Psoas muscle (tissue), 8 donors: ENCODE data around the gene NARF. TPM values are rescaled to one million over a fixed set of nuclear protein-coding genes. Genes with fewer than 3 reads are reported as not detected.
A peak's percentile ranks its signal among the peaks of the same experiment; 100 is the strongest.

Source experiments
- ATAC-seq, 4 donors: fragments of 200-7000 bp; cut with Tn5 transposase; one replicate each; pipeline ENCODE4 v1.9.1; 2020; ENCODE audit warnings: moderate library complexity in 3 of 4, mild to moderate bottlenecking in 2 of 4
- DNase-seq, 2 donors: peaks; one replicate each; pipeline ENCODE4 v3.0.0-alpha.2; 2020
- H3K27ac ChIP-seq: fragments of 200-600 bp; one replicate; pipeline ENCODE4 v1.8.0; 2022
- H3K27me3 ChIP-seq, 3 donors: fragments of 200-600 bp in 1 of 3; one replicate each; pipeline versions ENCODE4 v1.6.1 to v1.8.0; 2013 to 2022; ENCODE audit warnings: low read length in 2 of 3, mild to moderate bottlenecking in 2 of 3, moderate library complexity in 1 of 3; ENCODE audit not compliant: insufficient read depth in 3 of 3
- H3K36me3 ChIP-seq, 2 donors: fragments of 200-600 bp in 1 of 2; one replicate each; pipeline versions ENCODE4 v1.6.1 to v1.8.0; 2013 to 2022; ENCODE audit warnings: low read depth in 1 of 2, mild to moderate bottlenecking in 1 of 2, moderate library complexity in 1 of 2; ENCODE audit not compliant: insufficient read depth in 1 of 2
- H3K4me1 ChIP-seq: fragments of 200-600 bp; one replicate; pipeline ENCODE4 v1.8.0; 2022
- H3K4me3 ChIP-seq: fragments of 200-600 bp; one replicate; pipeline ENCODE4 v1.8.0; 2022; ENCODE audit warnings: mild to moderate bottlenecking
- H3K9me3 ChIP-seq: fragments of 200-600 bp; one replicate; pipeline ENCODE4 v1.8.0; 2022
- WGBS, 3 donors: extraction: QIAGEN DNeasy Blood & Tissue Kit; methylation state at CpG; one replicate each; pipeline versions ENCODE4 v1.1.6 to v1.1.7; 2013; 5-methylcytosine and 5-hydroxymethylcytosine counted together
- intact Hi-C, 2 donors: fragments of 100-400 bp; cut with DNase I; formaldehyde crosslinking; loops; one replicate each; pipeline versions ENCODE4 v1.11.0 to v1.14.2; 2022
- polyA plus RNA-seq, 3 donors: library from polyadenylated mRNA; stranded (reverse); fragments of 200-250 nt; gene quantifications; one replicate each; pipeline ENCODE4 v1.2.3, GENCODE V29; 2013
- total RNA-seq, 4 donors: library from RNA; stranded (reverse); fragmentation: NEBNext Ultra II Directional in 2 of 4; extraction: Animal tissue kit (Norgen Biotek cat#: 25700) in 2 of 4; gene quantifications; one replicate each; pipeline versions ENCODE4 v1.2.1 to v1.2.4, GENCODE V29; 2021 to 2023
- TF ChIP-seq, protein P1 (sequence below): fragments of 200-600 bp; IDR thresholded peaks from one replicate; pipeline ENCODE4 v1.8.0; 2022; ENCODE audit warnings: antibody characterized with exemption
- donor health status: healthy with polysubstance abuse.
- donor health status: DM: no; HTN: no; CAD: no; lungs with moderate emphysema.
- donor health status: Bipolar disorder and iron deficiency.
- donor health status: healthy.
- donor health status: DM: yes; HTN: yes; CAD: no.
- donor health status: DM: no; HTN: no; CAD: no.
- donor health status: DM: no; HTN: no; CAD: no.
- donor health status: DM: yes; HTN: yes; CAD: no.

The NARF gene
- total and polyA plus RNA-seq, 7 donors = 32.8 to 129 (median 43.1) TPM

DNA sequence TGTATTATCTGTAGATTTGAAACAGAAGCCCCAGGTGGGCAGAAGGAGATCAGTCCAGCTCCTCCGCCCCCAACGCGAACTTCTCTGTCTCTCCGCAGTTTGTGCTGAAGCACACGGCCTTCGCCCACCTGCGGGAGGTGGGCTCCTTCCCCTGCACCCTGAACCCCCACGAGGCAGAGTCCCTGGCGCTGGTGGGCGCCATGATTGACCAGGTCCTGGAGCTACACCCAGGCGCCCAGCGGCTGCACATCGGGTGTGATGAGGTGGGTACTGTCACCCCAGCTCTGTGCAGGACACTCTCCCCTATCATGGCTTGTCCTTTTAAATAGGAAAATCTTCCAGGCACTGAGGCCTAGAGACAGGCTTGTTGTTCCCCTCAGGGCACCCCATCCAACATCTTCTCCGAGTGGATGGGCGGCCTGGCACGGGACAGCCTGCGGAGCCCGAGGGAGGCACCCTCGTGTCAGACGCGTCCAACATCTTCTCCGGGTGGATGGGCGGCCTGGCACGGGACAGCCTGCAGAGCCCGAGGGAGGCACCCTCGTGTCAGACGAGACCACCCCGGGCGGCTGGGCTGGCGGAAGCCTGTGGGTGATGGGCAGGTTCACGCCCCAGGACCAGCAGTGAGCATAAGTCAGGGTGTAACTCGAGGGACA is 24.9 kb upstream of the NARF start:
- TF ChIP-seq, protein P1, sequence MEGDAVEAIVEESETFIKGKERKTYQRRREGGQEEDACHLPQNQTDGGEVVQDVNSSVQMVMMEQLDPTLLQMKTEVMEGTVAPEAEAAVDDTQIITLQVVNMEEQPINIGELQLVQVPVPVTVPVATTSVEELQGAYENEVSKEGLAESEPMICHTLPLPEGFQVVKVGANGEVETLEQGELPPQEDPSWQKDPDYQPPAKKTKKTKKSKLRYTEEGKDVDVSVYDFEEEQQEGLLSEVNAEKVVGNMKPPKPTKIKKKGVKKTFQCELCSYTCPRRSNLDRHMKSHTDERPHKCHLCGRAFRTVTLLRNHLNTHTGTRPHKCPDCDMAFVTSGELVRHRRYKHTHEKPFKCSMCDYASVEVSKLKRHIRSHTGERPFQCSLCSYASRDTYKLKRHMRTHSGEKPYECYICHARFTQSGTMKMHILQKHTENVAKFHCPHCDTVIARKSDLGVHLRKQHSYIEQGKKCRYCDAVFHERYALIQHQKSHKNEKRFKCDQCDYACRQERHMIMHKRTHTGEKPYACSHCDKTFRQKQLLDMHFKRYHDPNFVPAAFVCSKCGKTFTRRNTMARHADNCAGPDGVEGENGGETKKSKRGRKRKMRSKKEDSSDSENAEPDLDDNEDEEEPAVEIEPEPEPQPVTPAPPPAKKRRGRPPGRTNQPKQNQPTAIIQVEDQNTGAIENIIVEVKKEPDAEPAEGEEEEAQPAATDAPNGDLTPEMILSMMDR = no peak
- ATAC-seq (no peak), DNase-seq (no peak)
- Histone ChIP-seq H3K27me3 (no peaks in the 10 kb centered on the region), H3K4me1 (no peaks in the 10 kb centered on the region), H3K4me3 (no peak overlapping the region), H3K9me3 (no peaks in the 10 kb centered on the region), H3K36me3 (peaks cover 0 to 78% of the 10 kb centered on the region in 2 donors), H3K27ac (no peak overlapping the region)
- intact Hi-C loops = no loop called here
- 88 to 95% (median 93%) methylated on average over 32 of the region's 32 CpGs for WGBS, 3 donors

DNA sequence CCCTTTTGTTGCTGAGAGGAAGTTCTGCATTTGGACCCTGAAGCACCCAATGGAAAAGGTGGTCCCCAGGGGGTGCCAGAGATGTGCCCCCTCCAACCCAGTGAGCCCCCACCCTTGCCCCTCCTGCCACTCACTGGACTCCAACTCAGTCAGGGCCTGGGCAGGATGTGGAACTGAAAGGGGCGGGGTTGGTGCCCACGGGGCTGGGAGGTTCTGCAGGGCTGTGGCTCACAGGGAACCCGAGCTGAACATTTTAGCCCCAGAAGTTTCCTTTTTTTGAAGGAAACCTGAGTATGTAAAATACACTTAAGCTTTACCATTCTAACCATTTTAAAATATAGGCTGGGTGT is 24.4 kb upstream of the NARF start:
- Histone ChIP-seq H3K4me1 (no peaks in the 10 kb centered on the region), H3K36me3 (peaks cover 0 to 75% of the 10 kb centered on the region in 2 donors), H3K27ac (no peak overlapping the region), H3K27me3 (no peaks in the 10 kb centered on the region), H3K9me3 (no peaks in the 10 kb centered on the region), H3K4me3 (no peak overlapping the region)
- ATAC-seq (no peak), DNase-seq (no peak)
- 69 to 76% (median 70%) methylated on average over 3 of the region's 3 CpGs for WGBS, 3 donors
- intact Hi-C loops = no loop called here
- TF ChIP-seq, protein P1 = no peak

DNA sequence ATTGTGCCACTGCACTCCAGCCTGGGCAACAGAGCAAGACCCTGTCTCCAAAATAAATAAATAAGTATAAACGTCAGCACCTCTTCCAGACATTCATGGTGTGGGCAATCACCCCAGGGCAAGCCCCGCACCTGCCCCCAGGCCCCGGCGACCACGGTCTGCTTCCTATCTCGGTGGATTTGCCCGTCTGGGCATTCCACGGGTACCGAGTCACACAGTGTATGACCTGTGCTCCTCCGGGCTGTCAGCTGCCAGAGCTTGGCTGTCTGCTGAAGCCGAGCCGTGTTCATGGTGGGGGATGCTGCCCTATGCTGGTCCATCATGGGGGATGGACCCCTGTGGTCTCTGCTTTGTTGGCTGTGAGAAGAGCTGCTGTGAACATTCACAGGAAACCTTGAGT is 23.4 kb upstream of the NARF start:
- H3K27ac ChIP-seq = no peak overlapping the region
- intact Hi-C loops = no loop called here
- H3K36me3 ChIP-seq = peaks cover 0 to 75% of the 10 kb centered on the region in 2 donors
- DNase-seq (no peak), ATAC-seq (no peak)
- H3K9me3 ChIP-seq = no peaks in the 10 kb centered on the region
- no peaks in the 10 kb centered on the region for H3K4me1 ChIP-seq
- TF ChIP-seq, protein P1 = no peak
- 86 to 93% (median 89%) methylated on average over 12 of the region's 12 CpGs for WGBS, 3 donors
- no peaks in the 10 kb centered on the region for H3K27me3 ChIP-seq
- no peak overlapping the region for H3K4me3 ChIP-seq

DNA sequence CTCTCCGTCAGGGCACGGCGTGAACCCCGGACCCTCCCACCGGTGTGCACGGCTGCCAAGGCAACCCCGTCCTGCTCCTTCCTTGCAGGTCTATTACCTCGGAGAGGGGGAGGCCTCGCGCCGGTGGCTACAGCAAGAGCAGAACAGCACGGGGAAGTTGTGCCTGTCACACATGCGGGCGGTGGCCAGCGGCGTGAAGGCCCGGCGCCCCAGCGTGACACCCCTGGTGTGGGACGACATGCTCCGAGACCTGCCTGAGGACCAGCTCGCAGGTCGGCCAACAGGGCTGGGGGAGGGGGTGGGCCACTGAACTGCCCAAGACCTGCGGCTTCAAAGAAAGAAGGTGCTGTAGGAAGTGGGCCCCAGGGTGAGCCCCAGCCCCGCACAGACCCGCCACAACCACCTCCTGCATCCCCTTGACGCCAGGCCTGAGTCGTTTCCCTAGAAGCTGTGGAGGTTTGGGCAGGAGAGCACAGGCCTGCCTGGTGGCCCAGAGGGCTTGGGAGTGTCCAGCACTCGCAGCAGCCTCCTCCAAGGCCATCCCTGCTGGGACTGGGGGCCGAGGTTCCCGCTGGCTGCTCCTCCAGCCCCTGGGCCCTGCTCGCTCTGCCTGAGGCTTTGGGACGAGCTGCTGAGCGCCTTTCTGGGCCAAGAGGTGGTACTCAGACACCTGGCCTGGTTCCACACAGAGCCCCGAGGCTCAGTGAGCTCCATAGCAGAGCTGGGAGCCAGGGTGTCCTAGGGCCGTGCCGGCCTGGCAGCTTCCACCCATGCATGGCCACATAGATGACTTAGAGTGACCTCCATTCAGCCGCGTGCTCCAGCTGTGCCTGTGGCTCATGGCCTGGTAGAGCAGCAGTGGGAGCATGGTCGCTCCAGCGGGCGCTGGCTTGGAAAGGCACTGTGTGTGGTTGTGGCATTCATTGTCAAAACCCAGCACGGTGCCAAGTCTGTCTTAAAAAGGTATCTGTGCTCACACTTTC is 22.6 kb upstream of the NARF start:
- H3K36me3 ChIP-seq = peaks cover 0 to 73% of the 10 kb centered on the region in 2 donors
- WGBS, 3 donors = 78 to 83% (median 80%) methylated on average over 34 to 43 of the region's 43 CpGs
- intact Hi-C loops = no loop called here

More for the DNA sequence above, 22.6 kb upstream of the NARF start:
- Histone ChIP-seq H3K27me3 (no peaks in the 10 kb centered on the region), H3K4me1 (no peaks in the 10 kb centered on the region), H3K9me3 (no peaks in the 10 kb centered on the region), H3K27ac (no peak overlapping the region), H3K4me3 (no peak overlapping the region)
- TF ChIP-seq, protein P1 = no peak
- ATAC-seq (peak in 3 of 4 donors; percentile 23 to 43 (median 43)), DNase-seq (no peak)
